Lower lobe of right lung (tissue), 2 donors: ENCODE measurements around the gene EVL. TPM values are rescaled to one million over a fixed set of nuclear protein-coding genes. Genes with fewer than 3 reads are reported as not detected.
"Not testable (repeated sequence)": the region's sequence is repeated elsewhere in the genome, so short reads cannot be mapped to it uniquely, and the experiment has no call there.

Experiments used
- ATAC-seq, 2 donors: fragments of 200-7000 bp; cut with Tn5 transposase; one replicate each; pipeline ENCODE4 v1.9.1; 2020 to 2022; ENCODE audit warnings: mild to moderate bottlenecking in 2 of 2, moderate library complexity in 2 of 2
- DNase-seq: peaks from one replicate; pipeline ENCODE4 v3.0.0-alpha.2; 2020
- H3K27ac ChIP-seq: fragments of 200-600 bp; one replicate; pipeline ENCODE4 v1.8.0; 2022
- H3K27me3 ChIP-seq: fragments of 200-600 bp; one replicate; pipeline ENCODE4 v1.8.0; 2022; ENCODE audit warnings: low read depth
- H3K36me3 ChIP-seq: fragments of 200-600 bp; one replicate; pipeline ENCODE4 v1.8.0; 2022; ENCODE audit warnings: mild to moderate bottlenecking
- H3K4me1 ChIP-seq: fragments of 200-600 bp; one replicate; pipeline ENCODE4 v1.8.0; 2022
- H3K4me3 ChIP-seq: fragments of 200-600 bp; one replicate; pipeline ENCODE4 v1.8.0; 2022; ENCODE audit warnings: mild to moderate bottlenecking
- H3K9me3 ChIP-seq: fragments of 200-600 bp; one replicate; pipeline ENCODE4 v1.8.0; 2022
- CTCF ChIP-seq: fragments of 200-600 bp; IDR thresholded peaks from one replicate; pipeline ENCODE4 v1.8.0; 2022; ENCODE audit warnings: antibody characterized with exemption, mild to moderate bottlenecking
- intact Hi-C: fragments of 100-400 bp; cut with DNase I; formaldehyde crosslinking; loops from one replicate; pipeline ENCODE4 v1.11.0; 2022
- total RNA-seq: library from RNA; stranded (reverse); fragmentation: NEBNext Ultra II Directional; extraction: Animal tissue kit (Norgen Biotek cat#: 25700); gene quantifications from one replicate; pipeline ENCODE4 v1.2.1, GENCODE V29; 2021
- donor health status: DM: no; HTN: yes; CAD: no; lungs with severe emphysema.

Gene EVL
- total RNA-seq, 1 donor from 2014 or later: 226 TPM

- no peak for TF ChIP-seq CTCF
- H3K4me1 ChIP-seq: no peaks in the 10 kb centered on the region
- H3K27ac ChIP-seq: no peak overlapping the region
- ATAC-seq (no peak), DNase-seq (no peak)
- no peaks in the 10 kb centered on the region for H3K9me3 ChIP-seq
- no peak overlapping the region for H3K4me3 ChIP-seq
- H3K36me3 ChIP-seq: no peaks in the 10 kb centered on the region
- no peaks in the 10 kb centered on the region for H3K27me3 ChIP-seq
- intact Hi-C loops: no loop called here
Observed at GRCh38 chr14:100172811-100173210, 107.6 kb downstream of the EVL start.

GRCh38 chr14:100173353-100173752, 108.1 kb downstream of the EVL start:
- H3K4me3 ChIP-seq: no peak overlapping the region
- H3K4me1 ChIP-seq: no peaks in the 10 kb centered on the region
- no peaks in the 10 kb centered on the region for H3K9me3 ChIP-seq
- H3K36me3 ChIP-seq: no peaks in the 10 kb centered on the region
- TF ChIP-seq CTCF: no peak
- DNase-seq (no peak), ATAC-seq (no peak)
- intact Hi-C loops: no loop called here
- no peak overlapping the region for H3K27ac ChIP-seq
- no peaks in the 10 kb centered on the region for H3K27me3 ChIP-seq

- no peaks in the 10 kb centered on the region for H3K4me1 ChIP-seq
- TF ChIP-seq CTCF: no peak
- H3K27me3 ChIP-seq: no peaks in the 10 kb centered on the region
- H3K36me3 ChIP-seq: no peaks in the 10 kb centered on the region
- intact Hi-C loops: no loop called here
- no peak overlapping the region for H3K27ac ChIP-seq
- no peak overlapping the region for H3K4me3 ChIP-seq
- ATAC-seq: no peak
- H3K9me3 ChIP-seq: no peaks in the 10 kb centered on the region
- no peak for DNase-seq
Observed at GRCh38 chr14:100176811-100177327, 111.6 kb downstream of the EVL start.

GRCh38 chr14:100178691-100179090, 113.5 kb downstream of the EVL start:
- Histone ChIP-seq H3K27me3 (no peaks in the 10 kb centered on the region), H3K27ac (no peak overlapping the region), H3K36me3 (no peaks in the 10 kb centered on the region), H3K4me3 (no peak overlapping the region), H3K9me3 (no peaks in the 10 kb centered on the region), H3K4me1 (no peaks in the 10 kb centered on the region)
- intact Hi-C loops: no loop called here
- DNase-seq: no peak
- ATAC-seq: no peak
- TF ChIP-seq CTCF: no peak

GRCh38 chr14:100180671-100181070, 115.4 kb downstream of the EVL start:
- H3K36me3 ChIP-seq, DNase-seq, intact Hi-C loops, ATAC-seq, H3K4me3 ChIP-seq, H3K4me1 ChIP-seq, H3K9me3 ChIP-seq, H3K27me3 ChIP-seq, H3K27ac ChIP-seq: not testable (repeated sequence)

- H3K4me1 ChIP-seq, intact Hi-C loops, DNase-seq, H3K27ac ChIP-seq, H3K9me3 ChIP-seq, H3K36me3 ChIP-seq, H3K4me3 ChIP-seq, H3K27me3 ChIP-seq, ATAC-seq: not testable (repeated sequence)
Observed at GRCh38 chr14:100181876-100182551, 116.8 kb downstream of the EVL start.
